Stimulated activated CD4-positive, alpha-beta T cell treated with anti-CD3 and anti-CD28 coated beads, Interleukin-1b, Interleukin-23, amount 100 ng/mL, for 4 hours (primary cell): Measurements from ENCODE around the gene CELF5.
"Not testable (repeated sequence)": the region's sequence is repeated elsewhere in the genome, so short reads cannot be mapped to it uniquely, and the experiment has no call there.

Experiments used
- DNase-seq, 2 donors: peaks; one replicate each; pipeline ENCODE4 v3.0.0-alpha.2; 2020; ENCODE audit warnings: low read depth in 2 of 2

Gene CELF5

GRCh38 chr19:3274245-3274941 is 49.9 kb downstream of the CELF5 start:
- no peak for DNase-seq

- peak; percentile 23 to 39 for DNase-seq
Measured at GRCh38 chr19:3274942-3275582, 50.6 kb downstream of the CELF5 start.

- DNase-seq, result peak; percentile 87 to 92
Measured at GRCh38 chr19:3275583-3276340, 51.3 kb downstream of the CELF5 start.

- DNase-seq, result peak; percentile 10 to 30
Measured at GRCh38 chr19:3276341-3276799, 51.9 kb downstream of the CELF5 start.

- DNase-seq, result no peak
Measured at GRCh38 chr19:3277649-3278048, 53.2 kb downstream of the CELF5 start.

GRCh38 chr19:3278294-3278693 is 53.8 kb downstream of the CELF5 start:
- no peak for DNase-seq

- DNase-seq, result no peak
Measured at GRCh38 chr19:3278749-3279148, 54.3 kb downstream of the CELF5 start.

GRCh38 chr19:3279306-3279705 is 54.8 kb downstream of the CELF5 start:
- DNase-seq, result no peak

- no peak for DNase-seq
Measured at GRCh38 chr19:3281026-3281425, 56.6 kb downstream of the CELF5 start.

- no peak for DNase-seq
Measured at GRCh38 chr19:3282155-3282554, 57.7 kb downstream of the CELF5 start.

GRCh38 chr19:3282564-3282963 is 58.1 kb downstream of the CELF5 start:
- DNase-seq, result no peak

GRCh38 chr19:3283246-3283751 is 58.8 kb downstream of the CELF5 start:
- DNase-seq, result no peak

- DNase-seq, result no peak
Measured at GRCh38 chr19:3283886-3284657, 59.6 kb downstream of the CELF5 start.

GRCh38 chr19:3284759-3285646 is 60.5 kb downstream of the CELF5 start:
- peak; percentile 27 to 58 for DNase-seq

GRCh38 chr19:3285647-3286176 is 61.3 kb downstream of the CELF5 start:
- DNase-seq, result peak in 1 of 2 donors; percentile 37

- DNase-seq, result no peak
Measured at GRCh38 chr19:3287814-3288213, 63.4 kb downstream of the CELF5 start.

- not testable (repeated sequence) for DNase-seq
Measured at GRCh38 chr19:3288437-3288836, 64.0 kb downstream of the CELF5 start.

- DNase-seq, result no peak
Measured at GRCh38 chr19:3289971-3290569, 65.6 kb downstream of the CELF5 start.

GRCh38 chr19:3290858-3291257 is 66.4 kb downstream of the CELF5 start:
- not testable (repeated sequence) for DNase-seq

GRCh38 chr19:3291644-3292043 is 67.2 kb downstream of the CELF5 start:
- DNase-seq, result no peak
